ENCODE measurements around the gene RDH5. TPM values are rescaled to one million over a fixed set of nuclear protein-coding genes. Genes with fewer than 3 reads are reported as not detected.

The RDH5 gene
- 1.3 to 2.5 TPM (median 2.4 TPM) in 5 replicates for total RNA-seq (2022; extraction: Qiagen RNA extraction; ENCODE audit: low read depth)

GRCh38 chr12:55720071-55720564 is at the start of gene RDH5:
RDH5 (plus strand) TSS chr12:55720393; CDS start chr12:55721185, 792 bp downstream.

GRCh38 chr12:55707841-55708694 is 12.1 kb upstream of the RDH5 start, which contains the start of gene ITGA7:
ITGA7 (minus strand) TSS chr12:55707904; CDS start chr12:55707682, 222 bp downstream.

GRCh38 chr12:55715833-55716581 is 4.2 kb upstream of the RDH5 start, which contains the start of gene BLOC1S1:
BLOC1S1 (plus strand) TSS chr12:55716046; CDS start chr12:55716052, 6 bp downstream.

GRCh38 chr12:55728939-55729818 is 9.0 kb downstream of the RDH5 start, which contains the start of gene CD63:
CD63 (minus strand) TSS chr12:55729009; CDS start chr12:55728341, 668 bp downstream.

GRCh38 chr12:55742719-55743405 is 22.7 kb downstream of the RDH5 start, which contains the start of gene GDF11:
GDF11 (plus strand) TSS chr12:55743122; CDS start chr12:55743317, 195 bp downstream.

Other genes starting within 250 kb of the RDH5 start
- gene OR6C68, start 228.0 kb upstream of the RDH5 start, total RNA-seq (2022; extraction: Qiagen RNA extraction; ENCODE audit: low read depth): not detected in 5 replicates
- not detected in 5 replicates for gene OR6C4, start 170.8 kb upstream of the RDH5 start, total RNA-seq (2022; extraction: Qiagen RNA extraction; ENCODE audit: low read depth)
- gene OR2AP1, start 147.9 kb upstream of the RDH5 start, total RNA-seq (2022; extraction: Qiagen RNA extraction; ENCODE audit: low read depth): not detected in 5 replicates
- not detected in 5 replicates for gene OR10P1, start 83.5 kb upstream of the RDH5 start, total RNA-seq (2022; extraction: Qiagen RNA extraction; ENCODE audit: low read depth)
- 0.90 to 1.6 TPM (median 1.1 TPM) in 5 replicates for gene ITGA7, start 12.5 kb upstream of the RDH5 start, total RNA-seq (2022; extraction: Qiagen RNA extraction; ENCODE audit: low read depth)
- 132 to 153 TPM (median 149 TPM) in 5 replicates for gene BLOC1S1, start 4.3 kb upstream of the RDH5 start, total RNA-seq (2022; extraction: Qiagen RNA extraction; ENCODE audit: low read depth)
- gene CD63, start 8.6 kb downstream of the RDH5 start, total RNA-seq (2022; extraction: Qiagen RNA extraction; ENCODE audit: low read depth): 622 to 709 TPM (median 693 TPM) in 5 replicates
- gene GDF11, start 22.7 kb downstream of the RDH5 start, total RNA-seq (2022; extraction: Qiagen RNA extraction; ENCODE audit: low read depth): 2.6 to 4.8 TPM (median 4.0 TPM) in 5 replicates
- 90.9 to 132 TPM (median 96.1 TPM) in 5 replicates for gene SARNP, start 97.3 kb downstream of the RDH5 start, total RNA-seq (2022; extraction: Qiagen RNA extraction; ENCODE audit: low read depth)
- 77.5 to 113 TPM (median 101 TPM) in 5 replicates for gene ORMDL2, start 97.6 kb downstream of the RDH5 start, total RNA-seq (2022; extraction: Qiagen RNA extraction; ENCODE audit: low read depth)
- 17.2 to 24.5 TPM (median 22.0 TPM) in 5 replicates for gene DNAJC14, start 109.2 kb downstream of the RDH5 start, total RNA-seq (2022; extraction: Qiagen RNA extraction; ENCODE audit: low read depth)
- 0.16 to 0.49 TPM (median 0.32 TPM) in 5 replicates for gene MMP19, start 122.5 kb downstream of the RDH5 start, total RNA-seq (2022; extraction: Qiagen RNA extraction; ENCODE audit: low read depth)
- 35.6 to 43.1 TPM (median 39.1 TPM) in 5 replicates for gene PYM1, start 207.5 kb downstream of the RDH5 start, total RNA-seq (2022; extraction: Qiagen RNA extraction; ENCODE audit: low read depth)
- 17.0 to 28.7 TPM (median 21.1 TPM) in 5 replicates for gene DGKA, start 210.8 kb downstream of the RDH5 start, total RNA-seq (2022; extraction: Qiagen RNA extraction; ENCODE audit: low read depth)
- 0.68 to 1.4 TPM (median 0.88 TPM) in 5 replicates for gene PMEL, start 245.6 kb downstream of the RDH5 start, total RNA-seq (2022; extraction: Qiagen RNA extraction; ENCODE audit: low read depth)
- 49.1 to 57.5 TPM (median 55.2 TPM) in 5 replicates for gene CDK2, start 246.4 kb downstream of the RDH5 start, total RNA-seq (2022; extraction: Qiagen RNA extraction; ENCODE audit: low read depth)